ENCODE data around the gene CRX. TPM values are rescaled to one million over a fixed set of nuclear protein-coding genes. Genes with fewer than 3 reads are reported as not detected.

Gene CRX
- total RNA-seq, 1 donor, result not detected

GRCh38 chr19:47778954-47779351 is 42.8 kb upstream of the CRX start:
- peak overlapping the region; percentile 99 for H2AFZ ChIP-seq (ENCODE audit: low read length)
- H3K4me3 ChIP-seq (ENCODE audit: insufficient read depth, low read length), result peak overlapping the region; percentile 98
- H4K20me1 ChIP-seq (ENCODE audit: insufficient read depth, low read length), result peaks cover 27% of the 10 kb centered on the region
- no peaks in the 10 kb centered on the region for H3K9me3 ChIP-seq (ENCODE audit: low read depth, low read length)
- peaks cover 37% of the 10 kb centered on the region for H3K79me2 ChIP-seq (ENCODE audit: insufficient read depth, low read length)
- H3K27me3 ChIP-seq (ENCODE audit: insufficient read depth, low read length), result no peaks in the 10 kb centered on the region
- peaks cover 28% of the 10 kb centered on the region for H3K36me3 ChIP-seq (ENCODE audit: insufficient read depth, low read length)
- H3K27ac ChIP-seq (ENCODE audit: low read depth, low read length), result peak overlapping the region; percentile 96
- peak; percentile 82 for DNase-seq (ENCODE audit: insufficient read length, low spot score, missing footprints)
- no peak for TF ChIP-seq CTCF (IDR thresholded peaks at IDR 0.05; ENCODE audit: extremely low read depth, low read depth, low read length)
- peaks cover 14% of the 10 kb centered on the region for H3K4me1 ChIP-seq (ENCODE audit: insufficient read depth, low read length)
- peak overlapping the region; percentile 96 for H3K4me2 ChIP-seq (ENCODE audit: insufficient read depth, low read length)

- peak overlapping the region; percentile 96 for H3K4me2 ChIP-seq (ENCODE audit: insufficient read depth, low read length)
- peak overlapping the region; percentile 29 for H2AFZ ChIP-seq (ENCODE audit: low read length)
- no peak overlapping the region for H3K27ac ChIP-seq (ENCODE audit: low read depth, low read length)
- no peaks in the 10 kb centered on the region for H3K9me3 ChIP-seq (ENCODE audit: low read depth, low read length)
- H3K79me2 ChIP-seq (ENCODE audit: insufficient read depth, low read length), result peaks cover 37% of the 10 kb centered on the region
- H3K4me3 ChIP-seq (ENCODE audit: insufficient read depth, low read length), result peak overlapping the region; percentile 98
- no peaks in the 10 kb centered on the region for H3K27me3 ChIP-seq (ENCODE audit: insufficient read depth, low read length)
- peaks cover 27% of the 10 kb centered on the region for H4K20me1 ChIP-seq (ENCODE audit: insufficient read depth, low read length)
- TF ChIP-seq CTCF (IDR thresholded peaks at IDR 0.05; ENCODE audit: extremely low read depth, low read depth, low read length), result no peak
- peak; percentile 62 for DNase-seq (ENCODE audit: insufficient read length, low spot score, missing footprints)
- peaks cover 36% of the 10 kb centered on the region for H3K36me3 ChIP-seq (ENCODE audit: insufficient read depth, low read length)
- peaks cover 14% of the 10 kb centered on the region for H3K4me1 ChIP-seq (ENCODE audit: insufficient read depth, low read length)
Observed at GRCh38 chr19:47779524-47780214, 42.1 kb upstream of the CRX start.

DNA sequence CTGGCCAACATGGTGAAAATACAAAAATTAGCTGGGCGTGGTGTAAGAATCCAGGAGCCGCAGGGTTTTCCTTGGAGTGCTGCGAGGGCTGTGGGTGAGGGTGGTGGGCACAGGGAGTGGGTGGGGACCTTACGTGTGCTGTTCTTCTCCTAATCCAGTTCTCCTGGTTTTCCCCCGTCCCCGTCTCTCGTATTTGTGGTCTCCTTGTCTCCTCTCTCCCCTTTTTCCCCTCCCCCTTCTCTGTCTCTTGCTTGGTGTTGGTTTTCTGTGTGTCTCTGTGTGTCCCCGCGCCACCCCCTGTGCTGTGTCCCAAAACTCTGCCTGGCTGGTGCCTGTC is 41.6 kb upstream of the CRX start:
- peak overlapping the region; percentile 96 for H3K4me2 ChIP-seq (ENCODE audit: insufficient read depth, low read length)
- H3K79me2 ChIP-seq (ENCODE audit: insufficient read depth, low read length), result peaks cover 37% of the 10 kb centered on the region

More for the DNA sequence above, 41.6 kb upstream of the CRX start:
- Histone ChIP-seq H3K27me3 (ENCODE audit: insufficient read depth, low read length) (no peaks in the 10 kb centered on the region), H3K4me3 (ENCODE audit: insufficient read depth, low read length) (peak overlapping the region; percentile 98), H2AFZ (ENCODE audit: low read length) (no peak overlapping the region), H3K36me3 (ENCODE audit: insufficient read depth, low read length) (peaks cover 40% of the 10 kb centered on the region), H3K4me1 (ENCODE audit: insufficient read depth, low read length) (peaks cover 14% of the 10 kb centered on the region), H3K9me3 (ENCODE audit: low read depth, low read length) (no peaks in the 10 kb centered on the region), H4K20me1 (ENCODE audit: insufficient read depth, low read length) (peaks cover 27% of the 10 kb centered on the region), H3K27ac (ENCODE audit: low read depth, low read length) (no peak overlapping the region)
- TF ChIP-seq CTCF (IDR thresholded peaks at IDR 0.05; ENCODE audit: extremely low read depth, low read depth, low read length), result no peak
- DNase-seq (ENCODE audit: insufficient read length, low spot score, missing footprints), result no peak
